Measurements from ENCODE around the gene SPATA16.
A peak's percentile ranks its signal among the peaks of the same experiment; 100 is the strongest.
"Not testable (repeated sequence)": the region's sequence is repeated elsewhere in the genome, so short reads cannot be mapped to it uniquely, and the experiment has no call there.

SPATA16 gene, protein sequence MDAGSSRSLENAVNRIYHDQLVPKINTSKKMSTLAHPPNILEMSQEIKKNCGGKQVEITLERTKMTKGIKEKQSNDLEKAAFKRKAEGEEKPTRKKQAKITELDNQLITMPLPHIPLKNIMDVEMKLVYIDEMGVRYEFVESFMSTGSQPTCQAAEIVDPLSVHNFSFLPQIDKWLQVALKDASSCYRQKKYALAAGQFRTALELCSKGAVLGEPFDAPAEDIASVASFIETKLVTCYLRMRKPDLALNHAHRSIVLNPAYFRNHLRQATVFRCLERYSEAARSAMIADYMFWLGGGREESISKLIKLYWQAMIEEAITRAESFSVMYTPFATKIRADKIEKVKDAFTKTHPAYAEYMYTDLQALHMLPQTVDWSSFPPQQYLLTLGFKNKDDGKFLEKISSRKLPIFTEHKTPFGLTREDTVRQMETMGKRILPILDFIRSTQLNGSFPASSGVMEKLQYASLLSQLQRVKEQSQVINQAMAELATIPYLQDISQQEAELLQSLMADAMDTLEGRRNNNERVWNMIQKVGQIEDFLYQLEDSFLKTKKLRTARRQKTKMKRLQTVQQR

GRCh38 chr3:173140986-173141385, at the start of gene SPATA16:
Gene SPATA16, minus strand, starts transcription at chr3:173141235. Its CDS starts 23,504 bp downstream, at chr3:173117731.
- DNase-seq (ENCODE audit: low spot score), result no peak

DNA sequence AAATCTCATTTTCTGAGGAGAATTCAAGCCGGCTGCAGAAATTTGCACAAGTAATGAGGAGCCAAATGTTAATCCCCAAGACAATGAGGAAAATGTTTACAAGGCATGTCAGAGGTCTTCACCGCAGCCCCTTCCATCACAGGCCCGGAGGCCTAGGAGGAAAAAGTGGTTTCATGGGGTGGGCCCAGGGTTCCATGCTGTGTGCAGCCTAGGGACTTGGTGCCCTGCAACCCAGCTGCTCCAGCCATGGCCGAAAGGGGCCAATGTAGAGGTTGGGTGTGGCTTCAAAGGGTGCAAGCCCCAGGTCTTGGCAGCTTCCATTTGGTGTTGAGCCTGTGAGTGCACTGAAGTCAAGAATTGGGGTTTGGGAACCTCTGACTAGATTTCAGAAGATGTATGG, 42.0 kb upstream of the SPATA16 start:
- DNase-seq (ENCODE audit: low spot score), result not testable (repeated sequence)

DNA sequence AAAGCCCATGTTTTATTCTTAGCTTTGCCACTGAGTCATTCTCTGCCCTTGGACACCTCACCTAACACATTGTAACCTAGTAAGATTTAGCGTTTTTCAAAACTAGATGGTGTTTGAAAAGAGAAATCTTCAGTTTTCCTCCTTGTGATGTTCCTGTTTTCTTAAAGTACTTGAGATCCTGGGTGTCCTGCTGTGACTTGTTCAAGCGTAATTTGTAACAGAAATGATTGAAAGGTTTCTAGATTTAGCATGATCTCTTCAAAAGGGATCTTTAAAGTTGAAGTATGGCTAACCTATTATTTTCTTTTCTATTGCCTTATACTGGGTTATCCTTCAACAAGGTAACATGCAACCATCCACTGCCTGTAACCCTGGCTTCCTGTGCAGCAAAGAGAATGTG, 32.6 kb upstream of the SPATA16 start:
- no peak for DNase-seq (ENCODE audit: low spot score)

- not testable (repeated sequence) for DNase-seq (ENCODE audit: low spot score)
Observed at GRCh38 chr3:173159139-173159538, 18.1 kb upstream of the SPATA16 start.

GRCh38 chr3:173156533-173156932, 15.5 kb upstream of the SPATA16 start:
- not testable (repeated sequence) for DNase-seq (ENCODE audit: low spot score)

- DNase-seq (ENCODE audit: low spot score), result no peak
Observed at GRCh38 chr3:173153631-173154030, 12.6 kb upstream of the SPATA16 start.

- DNase-seq (ENCODE audit: low spot score), result no peak
Observed at GRCh38 chr3:173139420-173139819, 1.6 kb downstream of the SPATA16 start.

- no peak for DNase-seq (ENCODE audit: low spot score)
Observed at GRCh38 chr3:173138026-173138425, 3.0 kb downstream of the SPATA16 start.

DNA sequence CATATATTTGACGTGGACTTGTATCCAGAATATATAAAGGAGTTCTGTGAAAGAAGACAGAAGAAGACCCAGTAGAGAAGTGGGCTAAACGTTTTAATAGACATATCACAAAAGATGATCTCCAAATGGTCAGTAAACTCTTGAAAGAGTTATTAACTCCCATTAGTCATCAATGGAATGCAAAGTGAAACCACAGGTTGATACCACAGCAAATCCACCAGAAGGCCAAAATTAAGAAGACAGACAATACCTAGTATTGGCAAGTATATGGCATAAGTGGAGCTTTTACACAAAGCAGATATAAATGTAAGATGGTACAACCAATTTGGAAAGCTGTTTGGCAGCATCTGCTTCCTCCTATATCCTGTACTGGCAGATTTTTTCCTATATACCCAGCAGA, 6.0 kb downstream of the SPATA16 start:
- DNase-seq (ENCODE audit: low spot score), result peak; percentile 17

DNA sequence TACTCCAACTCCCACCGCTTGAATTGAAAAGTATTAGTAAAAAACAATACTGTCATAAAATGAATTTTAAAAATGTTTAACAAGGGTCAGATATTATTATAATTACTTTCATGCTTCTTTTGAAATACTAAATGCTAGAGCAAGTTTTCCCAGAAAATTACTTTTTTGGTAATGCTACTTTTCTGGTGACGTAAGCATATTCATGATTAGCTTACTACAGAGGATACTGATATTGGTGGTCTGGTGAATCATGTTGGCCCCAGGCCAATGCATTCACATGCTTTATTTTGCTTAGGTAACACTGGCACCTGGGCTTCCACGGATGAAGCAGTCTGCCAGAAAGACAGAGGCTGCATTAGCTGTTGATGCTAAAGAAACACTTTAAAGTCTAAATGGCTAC, 12.4 kb downstream of the SPATA16 start:
- no peak for DNase-seq (ENCODE audit: low spot score)

DNA sequence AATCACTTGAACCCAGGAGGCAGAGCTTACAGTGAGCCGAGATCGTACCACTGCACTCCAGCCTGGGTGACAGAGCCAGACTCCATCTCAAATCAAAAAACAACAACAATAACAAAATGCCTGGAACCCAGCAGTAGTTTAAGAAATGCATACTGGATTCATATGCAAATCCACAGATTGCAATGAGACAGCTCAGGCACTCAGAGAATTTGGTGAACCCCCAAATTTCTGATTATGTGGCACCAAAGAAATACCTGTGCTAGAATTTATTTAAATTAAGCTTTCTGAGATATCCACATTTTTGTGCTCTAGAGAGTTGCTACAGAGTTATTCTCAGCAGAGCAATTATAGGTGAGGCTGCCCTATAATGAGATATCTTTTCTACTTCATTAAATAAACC, 29.7 kb downstream of the SPATA16 start:
- no peak for DNase-seq (ENCODE audit: low spot score)

DNA sequence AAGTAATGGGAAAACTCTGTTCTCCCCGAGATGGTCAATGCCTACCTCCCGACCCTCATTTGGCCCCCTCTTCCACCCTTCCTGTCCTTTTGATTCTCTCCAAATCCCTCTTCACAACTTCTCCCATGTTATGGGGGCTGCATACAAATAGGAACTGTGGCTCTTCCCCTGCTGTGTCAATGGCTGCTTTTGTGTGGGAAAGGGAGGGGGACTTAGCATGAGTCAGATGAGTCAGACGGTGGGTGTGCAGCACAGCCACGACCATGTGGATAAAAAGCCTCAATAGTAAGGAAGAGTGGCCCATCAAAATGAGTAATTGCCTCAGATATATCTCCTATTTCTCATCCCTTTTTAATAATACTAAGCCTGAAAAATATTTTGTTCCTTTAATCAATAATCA, 31.9 kb downstream of the SPATA16 start:
- peak; percentile 9 for DNase-seq (ENCODE audit: low spot score)

GRCh38 chr3:173103469-173103868, 37.6 kb downstream of the SPATA16 start:
- DNase-seq (ENCODE audit: low spot score), result no peak

GRCh38 chr3:173098959-173099358, 42.1 kb downstream of the SPATA16 start:
- DNase-seq (ENCODE audit: low spot score), result no peak

- peak; percentile 21 for DNase-seq (ENCODE audit: low spot score)
Observed at GRCh38 chr3:173096994-173097785, 43.8 kb downstream of the SPATA16 start.

DNA sequence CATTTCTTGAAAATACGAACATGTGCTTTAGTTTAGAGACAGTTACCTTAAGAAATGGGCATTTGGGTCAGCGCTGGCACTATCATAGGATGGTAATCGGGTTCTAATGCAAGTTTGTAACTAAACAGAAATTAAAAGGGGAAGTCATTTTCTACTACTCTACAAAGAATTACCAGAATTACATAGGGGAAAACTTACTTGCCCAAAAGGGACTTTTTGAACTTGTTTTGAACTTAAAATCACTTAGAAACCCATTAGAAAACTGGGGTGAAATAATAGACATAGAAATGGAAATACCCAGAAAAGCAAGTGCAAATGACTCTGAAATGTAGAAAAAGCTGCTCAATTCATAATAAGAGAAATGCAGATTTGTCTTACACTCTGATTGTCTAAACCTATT, 44.9 kb downstream of the SPATA16 start:
- no peak for DNase-seq (ENCODE audit: low spot score)

- DNase-seq (ENCODE audit: low spot score), result no peak
Observed at GRCh38 chr3:173092038-173092437, 49.0 kb downstream of the SPATA16 start.

DNA sequence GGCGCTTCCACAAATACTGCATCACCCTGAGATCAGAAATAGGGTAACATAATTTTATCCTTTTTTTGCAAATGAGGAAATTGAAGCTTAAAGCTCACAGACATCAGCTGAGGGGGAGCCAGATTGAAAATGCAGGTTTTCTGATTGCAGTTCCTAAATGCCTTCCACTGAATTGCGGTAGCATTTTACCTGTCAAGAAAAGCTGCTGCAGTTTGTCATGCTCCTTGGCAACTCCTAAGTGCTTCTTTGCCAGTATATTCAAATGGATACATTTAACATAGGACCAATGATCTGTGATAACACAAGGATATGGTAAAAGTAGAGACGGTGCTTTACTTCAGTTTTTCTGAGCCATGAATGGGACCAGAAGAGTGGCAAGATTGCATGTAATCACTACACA, 50.5 kb downstream of the SPATA16 start:
- DNase-seq (ENCODE audit: low spot score), result no peak

- no peak for DNase-seq (ENCODE audit: low spot score)
Observed at GRCh38 chr3:173089283-173089682, 51.8 kb downstream of the SPATA16 start.

DNA sequence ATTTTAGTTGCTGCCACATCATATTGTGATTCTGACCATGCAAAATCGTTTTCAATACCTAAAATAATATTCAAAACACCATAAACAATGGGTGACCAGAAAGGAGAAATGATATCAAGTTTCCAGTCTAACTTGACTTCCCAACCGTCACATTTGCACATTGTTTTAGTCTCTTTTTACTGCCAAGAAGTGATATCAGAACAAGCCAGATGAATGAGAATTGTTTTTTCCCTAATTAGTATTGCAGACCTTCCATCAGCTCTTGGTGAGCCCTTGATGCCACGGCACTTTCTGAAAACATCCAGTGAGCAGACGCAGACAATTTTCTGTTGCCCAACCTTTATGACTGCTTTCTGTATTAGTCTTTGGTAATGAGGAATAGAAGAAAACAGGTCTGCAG, 62.5 kb downstream of the SPATA16 start:
- DNase-seq (ENCODE audit: low spot score), result no peak

DNA sequence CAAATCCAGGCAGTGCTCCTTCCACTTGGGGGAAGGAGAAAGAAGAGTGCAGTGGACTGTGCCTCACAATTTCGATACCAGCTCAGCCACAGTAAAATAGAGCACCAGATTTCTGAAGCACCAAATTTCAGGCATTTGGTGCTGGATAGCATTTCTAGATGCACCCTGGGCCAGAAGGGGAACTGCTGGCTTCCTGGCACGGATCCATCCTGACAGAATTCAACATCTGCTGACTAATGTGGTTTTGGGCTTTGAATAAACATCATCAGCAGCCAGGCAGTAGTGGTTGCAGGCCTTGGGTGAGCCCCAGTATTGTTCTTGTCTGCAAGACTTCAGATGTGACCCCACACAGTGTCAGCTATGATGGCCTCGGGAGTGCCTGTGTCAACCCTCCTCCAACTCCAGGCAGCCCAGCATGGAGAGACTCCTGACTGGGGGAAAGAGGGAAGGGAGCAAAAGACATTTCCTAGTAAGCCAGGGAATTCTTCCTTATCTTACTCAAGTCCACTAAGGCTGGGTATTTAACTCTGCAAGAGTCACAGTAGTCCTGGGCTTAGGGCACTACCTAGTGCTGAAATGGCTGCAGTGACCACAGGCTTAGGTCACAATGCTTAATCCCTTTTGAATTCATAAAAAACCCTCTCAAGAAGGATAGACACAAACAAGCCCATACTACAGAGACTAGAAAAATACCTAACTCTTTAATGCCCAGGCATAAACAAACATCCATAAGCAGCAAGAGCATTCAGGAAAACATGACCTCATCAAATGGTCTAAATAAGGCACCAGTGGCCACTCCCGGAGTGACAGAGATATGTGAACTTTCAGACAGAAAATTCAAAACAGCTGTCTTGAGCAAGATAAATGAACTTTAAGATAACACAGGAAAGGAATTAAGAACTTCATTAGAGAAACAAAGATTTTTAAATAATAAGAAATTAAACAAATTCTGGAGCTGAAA, 74.7 kb downstream of the SPATA16 start:
- DNase-seq (ENCODE audit: low spot score), result no peak

- DNase-seq (ENCODE audit: low spot score), result no peak
Observed at GRCh38 chr3:173065543-173065981, 75.5 kb downstream of the SPATA16 start.
